Measurements from ENCODE around the gene PLEKHA8.
A peak's percentile ranks its signal among the peaks of the same experiment; 100 is the strongest.

PLEKHA8 gene

GRCh38 chr7:30166841-30167235 lies 138.6 kb downstream of the PLEKHA8 start:
- no peak for DNase-seq (ENCODE audit: low read depth, low spot score)

- no peak for DNase-seq (ENCODE audit: low read depth, low spot score)
Observed at GRCh38 chr7:30167901-30168300, 139.7 kb downstream of the PLEKHA8 start.

- DNase-seq (ENCODE audit: low read depth, low spot score): peak; percentile 74
Observed at GRCh38 chr7:30168835-30169573, 140.8 kb downstream of the PLEKHA8 start.

- DNase-seq (ENCODE audit: low read depth, low spot score): no peak
Observed at GRCh38 chr7:30169579-30169978, 141.4 kb downstream of the PLEKHA8 start.

GRCh38 chr7:30170476-30171205 lies 142.4 kb downstream of the PLEKHA8 start:
- DNase-seq (ENCODE audit: low read depth, low spot score): no peak

- DNase-seq (ENCODE audit: low read depth, low spot score): no peak
Observed at GRCh38 chr7:30171766-30172447, 143.7 kb downstream of the PLEKHA8 start.

GRCh38 chr7:30172451-30172850 lies 144.2 kb downstream of the PLEKHA8 start:
- no peak for DNase-seq (ENCODE audit: low read depth, low spot score)

GRCh38 chr7:30173058-30173897 lies 145.1 kb downstream of the PLEKHA8 start:
- DNase-seq (ENCODE audit: low read depth, low spot score): no peak

- no peak for DNase-seq (ENCODE audit: low read depth, low spot score)
Observed at GRCh38 chr7:30175180-30175579, 147.0 kb downstream of the PLEKHA8 start.

GRCh38 chr7:30175636-30176147 lies 147.5 kb downstream of the PLEKHA8 start:
- DNase-seq (ENCODE audit: low read depth, low spot score): no peak

GRCh38 chr7:30176463-30177109 lies 148.4 kb downstream of the PLEKHA8 start:
- no peak for DNase-seq (ENCODE audit: low read depth, low spot score)

GRCh38 chr7:30177186-30177585 lies 149.0 kb downstream of the PLEKHA8 start:
- no peak for DNase-seq (ENCODE audit: low read depth, low spot score)

- no peak for DNase-seq (ENCODE audit: low read depth, low spot score)
Observed at GRCh38 chr7:30177965-30178364, 149.8 kb downstream of the PLEKHA8 start.

GRCh38 chr7:30178748-30179436 lies 150.7 kb downstream of the PLEKHA8 start:
- no peak for DNase-seq (ENCODE audit: low read depth, low spot score)

All from iPS DF 19.7 (cell line).